ENCODE measurements around the gene FAM24B.
A peak's percentile ranks its signal among the peaks of the same experiment; 100 is the strongest.
"Not testable (repeated sequence)": the region's sequence is repeated elsewhere in the genome, so short reads cannot be mapped to it uniquely, and the experiment has no call there.

FAM24B gene

DNA sequence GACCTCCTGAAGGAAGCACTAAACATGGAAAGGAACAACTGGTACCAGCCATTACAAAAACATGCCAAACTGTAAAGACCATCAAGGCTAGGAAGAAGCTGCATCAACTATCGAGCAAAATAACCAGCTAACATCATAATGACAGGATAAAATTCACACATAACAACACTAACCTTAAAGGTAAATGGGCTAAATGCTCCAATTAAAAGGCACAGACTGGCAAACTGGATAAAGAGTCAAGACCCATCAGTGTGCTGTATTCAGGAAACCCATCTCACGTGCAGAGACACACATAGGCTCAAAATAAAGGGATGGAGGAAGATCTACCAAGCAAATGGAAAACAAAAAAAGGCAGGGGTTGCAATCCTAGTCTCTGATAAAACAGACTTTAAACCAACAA, 10.6 kb downstream of the FAM24B start:
- not testable (repeated sequence) for H3K27ac Mint-ChIP-seq; H3K4me3 Mint-ChIP-seq; DNase-seq (ENCODE audit: low spot score); H3K27me3 Mint-ChIP-seq (ENCODE audit: low read depth)
- H3K4me1 Mint-ChIP-seq (ENCODE audit: low read depth) = peaks cover 15% of the 10 kb centered on the region
- H3K9me3 Mint-ChIP-seq = peaks cover 28% of the 10 kb centered on the region
- H3K36me3 Mint-ChIP-seq (ENCODE audit: low read depth) = peaks cover 53% of the 10 kb centered on the region

DNA sequence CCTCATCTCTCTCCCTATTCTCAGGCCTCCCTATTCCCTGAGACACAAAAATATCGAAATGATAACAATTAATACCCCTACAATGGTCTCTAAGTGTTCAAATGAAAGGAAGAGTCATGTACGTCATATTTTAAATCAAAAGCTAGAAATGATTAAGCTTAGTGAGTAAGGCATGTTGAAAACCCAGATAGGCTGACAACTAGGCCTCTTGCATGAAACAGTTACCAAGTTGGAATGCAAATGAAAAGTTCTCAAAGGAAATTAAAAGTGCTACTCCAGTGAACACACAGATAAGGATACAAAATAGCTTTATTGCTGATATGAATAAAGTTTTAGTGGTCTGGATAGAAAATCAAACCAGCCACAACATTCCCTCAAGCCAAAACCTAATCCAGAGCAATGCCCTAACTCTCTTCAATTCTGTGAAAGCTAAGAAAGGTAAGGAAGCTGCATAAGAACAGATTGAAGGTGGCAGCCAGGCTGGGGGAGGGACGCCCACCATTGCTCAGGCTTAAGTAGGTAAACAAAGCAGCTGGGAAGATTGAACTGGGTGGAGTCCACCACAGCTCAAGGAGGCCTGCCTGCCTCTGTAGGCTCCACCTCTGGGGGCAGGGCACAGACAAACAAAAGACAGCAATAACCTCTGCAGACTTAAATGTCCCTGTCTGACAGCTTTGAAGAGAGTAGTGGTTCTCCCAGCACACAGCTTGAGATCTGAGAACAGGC, 12.5 kb downstream of the FAM24B start:
- not testable (repeated sequence) for DNase-seq (ENCODE audit: low spot score); H3K27ac Mint-ChIP-seq; H3K4me3 Mint-ChIP-seq

DNA sequence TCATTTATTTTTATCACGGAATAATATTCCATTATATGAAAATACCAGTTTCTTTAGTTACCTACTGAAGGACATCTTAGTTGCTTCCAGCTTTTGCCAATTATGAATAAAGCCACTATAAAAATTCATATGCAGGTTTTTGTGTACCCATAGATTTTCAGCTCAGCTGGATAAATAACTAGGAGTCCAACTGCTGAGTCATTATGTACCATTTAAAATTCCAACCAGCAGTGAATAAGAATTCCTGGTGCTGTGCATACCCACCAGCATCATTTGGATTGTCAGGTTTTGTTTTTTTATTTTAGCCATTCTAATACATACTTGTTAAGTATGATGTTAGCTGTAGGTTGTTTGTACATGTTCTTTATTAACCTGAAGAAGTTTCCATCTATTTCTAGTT, 14.5 kb downstream of the FAM24B start:
- DNase-seq (ENCODE audit: low spot score) = no peak

More for the DNA sequence above, 12.5 kb downstream of the FAM24B start:
- peaks cover 18% of the 10 kb centered on the region for H3K4me1 Mint-ChIP-seq (ENCODE audit: low read depth)
- peaks cover 18% of the 10 kb centered on the region for H3K9me3 Mint-ChIP-seq
- peaks cover 43% of the 10 kb centered on the region for H3K36me3 Mint-ChIP-seq (ENCODE audit: low read depth)
- H3K27me3 Mint-ChIP-seq (ENCODE audit: low read depth) = not testable (repeated sequence)

DNA sequence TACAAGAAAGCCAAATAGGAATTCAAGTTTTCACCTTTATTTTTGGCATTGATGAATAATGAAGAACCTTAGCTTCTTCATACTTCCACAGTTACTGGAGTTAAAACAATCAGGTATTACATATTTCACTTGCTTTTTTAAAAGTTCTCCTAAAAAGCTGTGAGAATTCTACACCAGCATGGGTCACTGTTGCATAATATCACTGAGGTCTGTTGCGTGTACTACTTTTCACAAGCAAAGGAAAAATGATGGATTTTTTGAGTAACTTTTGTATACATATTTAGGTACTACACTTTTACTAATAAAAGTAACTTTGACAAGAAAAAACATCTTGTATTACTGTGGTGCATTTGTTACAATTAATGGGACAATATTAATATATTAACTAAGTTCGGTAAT, 15.2 kb downstream of the FAM24B start:
- peaks cover 23% of the 10 kb centered on the region for H3K4me1 Mint-ChIP-seq (ENCODE audit: low read depth)
- no peaks in the 10 kb centered on the region for H3K27me3 Mint-ChIP-seq (ENCODE audit: low read depth)
- H3K4me3 Mint-ChIP-seq = no peak overlapping the region
- H3K9me3 Mint-ChIP-seq = peaks cover 4% of the 10 kb centered on the region
- H3K27ac Mint-ChIP-seq = no peak overlapping the region
- no peak for DNase-seq (ENCODE audit: low spot score)
- H3K36me3 Mint-ChIP-seq (ENCODE audit: low read depth) = peaks cover 28% of the 10 kb centered on the region

More for the DNA sequence above, 14.5 kb downstream of the FAM24B start:
- Mint-ChIP-seq H3K4me3 (no peak overlapping the region), H3K36me3 (ENCODE audit: low read depth) (peaks cover 35% of the 10 kb centered on the region), H3K4me1 (ENCODE audit: low read depth) (peaks cover 23% of the 10 kb centered on the region), H3K27me3 (ENCODE audit: low read depth) (no peaks in the 10 kb centered on the region), H3K27ac (no peak overlapping the region), H3K9me3 (peaks cover 11% of the 10 kb centered on the region)

DNA sequence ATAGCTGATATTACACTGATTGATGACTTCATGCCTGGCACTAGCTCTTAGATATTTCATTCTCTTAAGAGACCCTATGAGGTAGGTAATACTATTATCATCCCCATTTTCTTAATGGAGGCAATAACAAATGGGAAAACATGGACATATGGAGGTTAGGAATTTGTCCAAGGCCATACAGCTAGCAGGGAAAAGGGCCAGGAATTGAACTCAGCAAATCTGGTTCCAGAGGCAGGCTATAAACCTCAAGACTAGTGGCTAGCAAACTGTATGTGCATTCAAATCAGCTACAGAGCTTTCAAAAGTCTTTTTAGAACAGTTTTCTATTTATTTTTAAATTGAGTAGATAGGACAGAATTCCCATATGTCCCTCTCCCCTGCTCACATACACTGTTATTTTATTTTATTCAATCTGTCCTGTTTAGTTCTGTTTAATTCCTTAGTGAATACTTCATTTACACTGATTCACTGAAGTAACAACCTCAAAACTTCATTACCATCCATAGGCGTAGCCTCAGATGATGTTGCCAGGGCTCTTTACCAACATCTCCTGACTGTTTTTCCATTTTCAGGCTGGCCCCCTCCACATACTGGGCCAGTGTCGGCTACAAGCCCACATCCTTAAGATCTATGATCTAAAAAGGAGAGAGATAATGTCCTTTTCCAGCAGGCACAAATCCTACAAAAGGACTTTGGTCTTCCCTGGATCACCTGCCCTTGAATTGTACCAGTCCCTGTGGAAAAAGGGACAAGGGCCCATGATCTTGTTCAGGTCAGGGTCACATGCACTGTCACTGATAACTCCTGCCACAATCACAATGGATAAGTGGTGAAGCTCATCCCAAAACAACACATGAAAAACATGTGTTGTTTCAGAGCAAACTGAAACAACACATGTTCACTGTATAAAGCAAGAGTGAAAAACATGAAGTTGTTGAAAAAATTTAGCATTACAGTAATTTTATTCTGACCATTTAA, 15.9 kb downstream of the FAM24B start:
- H3K36me3 Mint-ChIP-seq (ENCODE audit: low read depth) = peaks cover 31% of the 10 kb centered on the region
- H3K4me3 Mint-ChIP-seq = no peak overlapping the region
- H3K4me1 Mint-ChIP-seq (ENCODE audit: low read depth) = peaks cover 23% of the 10 kb centered on the region
- no peak overlapping the region for H3K27ac Mint-ChIP-seq
- no peak for DNase-seq (ENCODE audit: low spot score)
- peaks cover 4% of the 10 kb centered on the region for H3K9me3 Mint-ChIP-seq
- no peaks in the 10 kb centered on the region for H3K27me3 Mint-ChIP-seq (ENCODE audit: low read depth)

DNA sequence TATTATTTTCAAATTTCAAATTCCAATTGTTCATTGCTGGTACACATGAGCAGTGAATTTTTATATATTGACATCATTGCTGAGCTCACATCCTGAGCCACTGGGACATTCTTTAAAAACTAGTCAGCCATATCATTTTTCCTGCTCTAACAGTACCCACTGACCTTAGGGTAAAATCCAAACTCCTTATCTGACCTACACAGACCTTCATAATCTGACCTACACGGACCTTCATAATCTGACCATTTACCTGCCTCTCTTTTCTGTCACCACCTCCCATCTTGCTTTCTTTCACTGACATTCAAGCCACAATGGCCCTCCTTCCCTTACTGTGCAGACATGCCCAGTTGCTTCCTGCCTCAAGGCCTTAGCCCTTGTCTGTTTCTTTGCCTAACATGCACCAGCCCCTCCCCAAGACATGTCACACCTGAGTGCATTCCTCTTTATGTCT, 17.6 kb downstream of the FAM24B start:
- no peak overlapping the region for H3K4me3 Mint-ChIP-seq
- peaks cover 14% of the 10 kb centered on the region for H3K4me1 Mint-ChIP-seq (ENCODE audit: low read depth)
- no peak for DNase-seq (ENCODE audit: low spot score)
- no peak overlapping the region for H3K27ac Mint-ChIP-seq
- peaks cover 28% of the 10 kb centered on the region for H3K36me3 Mint-ChIP-seq (ENCODE audit: low read depth)
- H3K27me3 Mint-ChIP-seq (ENCODE audit: low read depth) = no peaks in the 10 kb centered on the region
- H3K9me3 Mint-ChIP-seq = no peaks in the 10 kb centered on the region

DNA sequence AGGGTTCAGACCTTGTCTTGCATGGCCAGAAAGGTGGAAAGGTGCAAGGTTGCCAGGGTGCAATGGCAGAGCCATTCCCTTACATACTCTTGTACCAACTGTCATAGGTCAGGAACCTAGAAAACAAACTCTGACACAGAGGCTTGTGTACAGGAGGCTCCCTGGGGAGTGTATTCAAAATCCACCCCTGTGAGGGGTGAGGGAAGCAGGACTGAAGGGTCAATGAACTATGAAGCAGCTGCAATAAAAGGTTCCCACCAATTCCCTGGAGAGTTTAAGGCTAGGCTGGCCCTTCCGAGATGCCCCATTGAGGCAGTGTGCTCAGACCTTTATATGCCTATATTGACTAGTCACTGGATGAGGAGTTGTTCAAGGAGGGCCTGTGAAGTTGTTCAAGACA, 19.9 kb downstream of the FAM24B start:
- H3K9me3 Mint-ChIP-seq = no peaks in the 10 kb centered on the region
- no peak for DNase-seq (ENCODE audit: low spot score)
- no peak overlapping the region for H3K4me3 Mint-ChIP-seq
- peaks cover 19% of the 10 kb centered on the region for H3K4me1 Mint-ChIP-seq (ENCODE audit: low read depth)
- H3K27ac Mint-ChIP-seq = no peak overlapping the region
- no peaks in the 10 kb centered on the region for H3K27me3 Mint-ChIP-seq (ENCODE audit: low read depth)
- peaks cover 33% of the 10 kb centered on the region for H3K36me3 Mint-ChIP-seq (ENCODE audit: low read depth)

DNA sequence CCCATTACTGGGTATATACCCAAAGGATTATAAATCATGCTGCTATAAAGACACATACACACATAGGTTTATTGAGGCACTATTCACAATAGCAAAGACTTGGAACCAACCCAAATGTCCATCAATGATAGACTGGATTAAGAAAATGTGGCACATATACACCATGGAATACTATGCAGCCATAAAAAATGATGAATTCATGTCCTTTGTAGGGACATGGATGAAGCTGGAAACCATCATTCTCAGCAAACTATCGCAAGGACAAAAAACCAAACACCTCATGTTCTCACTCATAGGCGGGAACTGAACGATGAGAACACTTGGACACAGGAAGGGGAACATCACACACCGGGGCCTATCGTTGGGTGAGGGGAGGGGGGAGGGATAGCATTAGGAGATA, 21.3 kb downstream of the FAM24B start:
- not testable (repeated sequence) for DNase-seq (ENCODE audit: low spot score); H3K4me3 Mint-ChIP-seq; H3K27me3 Mint-ChIP-seq (ENCODE audit: low read depth); H3K9me3 Mint-ChIP-seq; H3K27ac Mint-ChIP-seq
- Mint-ChIP-seq H3K36me3 (ENCODE audit: low read depth) (peaks cover 46% of the 10 kb centered on the region), H3K4me1 (ENCODE audit: low read depth) (peaks cover 29% of the 10 kb centered on the region)

DNA sequence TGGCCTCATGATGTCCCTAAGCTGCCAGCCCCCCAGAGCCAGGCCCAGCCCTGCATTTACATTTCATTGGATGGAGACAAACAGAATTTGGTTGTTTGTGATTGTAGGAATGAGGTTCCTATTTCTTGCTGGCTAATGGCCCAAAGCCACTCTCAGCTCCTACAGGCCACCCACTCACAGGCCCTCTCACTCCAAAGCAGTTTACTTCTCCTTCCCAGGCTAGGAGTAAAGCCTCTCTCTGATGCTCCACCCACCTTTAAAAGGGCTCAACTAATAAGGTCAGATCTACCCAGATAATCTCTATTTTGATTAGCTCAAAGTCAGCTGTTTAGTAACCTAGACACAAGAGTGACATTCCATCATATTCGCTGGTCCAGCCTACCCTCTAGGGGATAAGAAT, 22.5 kb downstream of the FAM24B start:
- H3K27ac Mint-ChIP-seq = no peak overlapping the region
- H3K4me3 Mint-ChIP-seq = no peak overlapping the region
- H3K27me3 Mint-ChIP-seq (ENCODE audit: low read depth) = no peaks in the 10 kb centered on the region
- no peak for DNase-seq (ENCODE audit: low spot score)
- peaks cover 51% of the 10 kb centered on the region for H3K36me3 Mint-ChIP-seq (ENCODE audit: low read depth)
- no peaks in the 10 kb centered on the region for H3K9me3 Mint-ChIP-seq
- peaks cover 29% of the 10 kb centered on the region for H3K4me1 Mint-ChIP-seq (ENCODE audit: low read depth)

DNA sequence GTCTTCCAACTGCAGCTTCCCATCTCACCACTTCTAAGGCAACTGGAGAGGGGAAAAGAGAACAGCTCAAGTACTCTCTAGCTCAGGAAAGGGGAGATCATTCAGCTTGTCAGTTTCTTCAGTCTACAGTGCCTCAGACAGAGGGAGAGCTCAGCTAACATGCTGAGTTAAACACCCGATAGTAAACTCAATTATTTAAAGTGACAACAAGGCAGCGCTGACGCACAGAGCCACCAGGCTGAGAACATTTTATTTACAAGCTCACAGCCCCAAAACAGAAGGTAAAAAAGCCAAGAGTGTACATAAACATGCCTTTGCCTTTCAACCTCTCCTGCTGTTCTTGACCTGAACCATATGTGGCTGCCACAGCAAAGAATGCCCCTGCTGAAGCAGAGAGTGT, 23.6 kb downstream of the FAM24B start:
- Mint-ChIP-seq H3K4me3 (no peak overlapping the region), H3K27me3 (ENCODE audit: low read depth) (no peaks in the 10 kb centered on the region), H3K27ac (no peak overlapping the region), H3K36me3 (ENCODE audit: low read depth) (peaks cover 55% of the 10 kb centered on the region), H3K4me1 (ENCODE audit: low read depth) (peaks cover 24% of the 10 kb centered on the region), H3K9me3 (no peaks in the 10 kb centered on the region)
- no peak for DNase-seq (ENCODE audit: low spot score)

DNA sequence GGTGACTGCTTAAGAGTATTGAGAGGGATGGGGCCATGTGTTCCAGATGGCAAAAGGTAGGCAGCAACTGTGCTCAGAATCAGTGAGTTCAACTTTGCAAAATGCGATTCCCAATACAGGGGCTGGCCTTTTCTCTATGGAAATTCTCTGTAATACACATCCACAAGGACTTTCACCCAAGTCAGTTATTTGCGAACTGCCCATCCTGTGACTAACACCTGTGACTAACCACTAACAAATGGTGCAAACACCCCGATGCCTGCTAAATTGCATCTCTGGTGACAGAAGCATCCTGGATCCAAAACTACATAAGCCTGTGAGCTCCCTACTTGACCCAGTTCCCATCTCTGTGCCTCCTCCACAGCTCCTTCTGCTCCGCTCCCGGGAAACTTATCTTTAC, 24.7 kb downstream of the FAM24B start:
- Mint-ChIP-seq H3K36me3 (ENCODE audit: low read depth) (peaks cover 66% of the 10 kb centered on the region), H3K4me3 (no peak overlapping the region), H3K9me3 (no peaks in the 10 kb centered on the region), H3K27me3 (ENCODE audit: low read depth) (no peaks in the 10 kb centered on the region), H3K4me1 (ENCODE audit: low read depth) (peaks cover 24% of the 10 kb centered on the region), H3K27ac (no peak overlapping the region)
- DNase-seq (ENCODE audit: low spot score) = no peak

DNA sequence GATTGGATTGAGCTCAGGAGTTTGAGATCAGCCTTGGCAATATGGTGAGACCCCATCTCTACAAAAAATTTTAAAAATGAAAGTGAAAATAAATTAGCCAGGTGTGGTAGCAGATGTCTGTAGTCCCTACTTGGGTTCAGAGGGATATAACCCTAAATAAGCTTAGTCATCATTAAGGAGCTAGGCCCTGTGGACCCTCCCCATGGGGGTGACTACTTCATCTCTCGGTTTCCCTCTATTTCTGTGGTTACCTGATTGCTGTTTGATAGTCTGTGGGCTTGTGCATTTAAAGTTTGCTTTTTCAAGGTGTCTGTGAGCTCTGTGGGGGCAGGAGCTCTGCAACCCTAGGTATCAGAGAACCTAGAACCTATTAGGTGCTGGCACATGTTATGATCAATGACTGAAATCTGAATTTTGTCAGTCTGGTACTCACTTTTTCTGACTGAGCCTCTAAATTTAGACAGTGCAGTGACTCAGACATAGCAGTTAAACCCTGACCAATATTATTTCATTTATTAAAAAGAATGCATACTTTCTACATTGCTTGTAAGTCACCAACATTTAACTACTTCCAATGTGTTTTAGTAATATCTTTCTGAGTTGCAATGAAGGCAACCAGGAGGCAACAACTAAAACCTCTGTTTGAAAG, 25.6 kb downstream of the FAM24B start:
- no peaks in the 10 kb centered on the region for H3K9me3 Mint-ChIP-seq
- no peaks in the 10 kb centered on the region for H3K27me3 Mint-ChIP-seq (ENCODE audit: low read depth)
- H3K36me3 Mint-ChIP-seq (ENCODE audit: low read depth) = peaks cover 64% of the 10 kb centered on the region
- peaks cover 24% of the 10 kb centered on the region for H3K4me1 Mint-ChIP-seq (ENCODE audit: low read depth)
- H3K4me3 Mint-ChIP-seq = no peak overlapping the region
- DNase-seq (ENCODE audit: low spot score) = no peak
- peak overlapping the region; percentile 57 for H3K27ac Mint-ChIP-seq

DNA sequence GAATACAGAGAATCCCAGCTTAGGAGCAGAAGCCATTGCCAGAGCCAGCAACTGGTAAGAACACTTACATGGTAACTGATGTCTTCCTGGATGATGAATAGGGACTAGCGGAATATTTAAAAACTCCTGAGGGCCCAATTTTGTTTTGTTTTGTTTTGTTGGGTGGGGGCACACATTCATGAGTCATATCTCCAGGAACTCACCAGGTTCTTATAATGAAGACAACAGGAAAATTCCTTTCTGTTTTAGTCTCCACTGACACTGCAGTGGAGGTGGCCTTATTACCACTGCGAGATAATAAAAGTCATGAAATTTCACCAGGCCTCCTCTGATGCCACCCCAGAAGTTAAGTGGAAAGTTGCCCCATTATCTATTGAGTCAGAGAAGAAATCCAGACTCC, 27.1 kb downstream of the FAM24B start:
- Mint-ChIP-seq H3K36me3 (ENCODE audit: low read depth) (peaks cover 61% of the 10 kb centered on the region), H3K4me3 (no peak overlapping the region), H3K4me1 (ENCODE audit: low read depth) (peaks cover 30% of the 10 kb centered on the region), H3K27me3 (ENCODE audit: low read depth) (no peaks in the 10 kb centered on the region), H3K27ac (no peak overlapping the region), H3K9me3 (no peaks in the 10 kb centered on the region)
- DNase-seq (ENCODE audit: low spot score) = no peak

Measured in T-helper 2 cell treated with Interferon-gamma antibody and Interleukin-4, amounts not matched to agents 5 μg/mL and 100 μg/mL, for 36 hours (primary cell).